GM08714 (cell line): Measurements from ENCODE around the gene KRT74.

ENCODE experiments used
- H3K4me3 ChIP-seq: fragments of 200-500 bp; sonication (Bioruptor generic); 2 replicates; pipeline ENCODE4 v1.5.1; 2014; ENCODE audit warnings: mild to moderate bottlenecking, low read length, inconsistent platforms
- ZNF274 ChIP-seq: IDR thresholded peaks from 2 replicates; pipeline ENCODE4 v1.6.1; 2012; ENCODE audit warnings: mild to moderate bottlenecking, low read depth, low read length

Gene KRT74

DNA sequence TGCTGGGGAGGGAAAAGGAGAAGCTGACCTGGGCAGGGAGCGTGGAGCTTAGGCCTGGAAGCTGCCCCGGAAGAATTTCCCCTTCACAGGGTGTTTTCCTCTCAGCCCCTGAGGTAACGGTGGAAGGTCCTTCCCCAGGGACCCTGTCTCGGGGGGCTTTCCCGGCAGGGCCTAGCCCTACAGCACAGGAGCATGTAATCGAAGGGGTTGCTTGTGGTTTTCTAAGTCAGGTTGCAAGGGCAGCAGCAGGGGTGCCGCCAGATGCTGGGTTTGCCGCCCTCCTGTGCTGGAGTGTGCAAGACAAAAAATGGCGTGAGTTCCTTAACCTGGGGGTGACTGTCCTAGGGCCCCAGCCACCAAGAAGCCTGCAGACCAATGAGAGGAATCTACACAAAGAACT, 1.6 kb upstream of the KRT74 start:
- H3K4me3 ChIP-seq = no peak overlapping the region
- TF ChIP-seq ZNF274 = no peak

DNA sequence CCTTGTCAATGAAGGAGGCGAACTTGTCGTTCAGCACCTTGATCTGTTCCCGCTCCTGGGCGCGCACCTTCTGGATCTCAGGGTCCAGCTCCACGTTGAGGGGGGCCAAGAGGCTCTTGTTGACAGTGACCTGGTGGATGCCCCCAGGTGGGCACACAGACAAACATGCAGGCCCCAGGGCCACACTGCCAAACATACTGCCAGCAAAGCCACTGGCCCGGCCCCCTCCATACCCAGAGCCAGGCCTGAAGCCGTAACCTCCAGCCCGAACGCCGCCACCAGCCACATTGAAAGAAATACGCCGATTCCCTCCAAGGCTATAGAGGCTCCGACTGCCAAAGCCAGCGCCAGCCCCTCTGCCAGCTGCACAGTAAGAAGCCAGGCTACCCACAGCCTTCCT, 337 bp downstream of the KRT74 start:
- H3K4me3 ChIP-seq = no peak overlapping the region
- no peak for TF ChIP-seq ZNF274

DNA sequence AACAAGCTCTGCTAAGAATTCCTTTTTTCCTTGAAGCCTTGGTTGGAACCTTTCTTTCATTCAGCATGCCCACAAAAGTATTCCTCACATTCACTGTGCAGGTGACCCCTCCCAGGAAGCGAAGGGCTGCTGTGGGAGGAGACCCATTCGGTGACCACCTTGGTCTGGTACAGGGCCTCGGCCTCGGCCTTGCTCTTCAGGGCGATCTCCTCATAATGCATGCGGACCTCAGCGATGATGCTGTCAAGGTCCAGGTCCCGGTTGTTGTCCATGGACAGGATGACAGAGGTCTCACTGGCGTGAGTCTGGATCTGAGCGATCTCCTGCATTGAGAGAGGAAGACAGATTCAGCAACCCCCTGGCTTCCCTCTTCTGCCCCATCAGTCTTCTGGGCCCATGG, 3.1 kb downstream of the KRT74 start:
- H3K4me3 ChIP-seq = no peak overlapping the region
- no peak for TF ChIP-seq ZNF274

DNA sequence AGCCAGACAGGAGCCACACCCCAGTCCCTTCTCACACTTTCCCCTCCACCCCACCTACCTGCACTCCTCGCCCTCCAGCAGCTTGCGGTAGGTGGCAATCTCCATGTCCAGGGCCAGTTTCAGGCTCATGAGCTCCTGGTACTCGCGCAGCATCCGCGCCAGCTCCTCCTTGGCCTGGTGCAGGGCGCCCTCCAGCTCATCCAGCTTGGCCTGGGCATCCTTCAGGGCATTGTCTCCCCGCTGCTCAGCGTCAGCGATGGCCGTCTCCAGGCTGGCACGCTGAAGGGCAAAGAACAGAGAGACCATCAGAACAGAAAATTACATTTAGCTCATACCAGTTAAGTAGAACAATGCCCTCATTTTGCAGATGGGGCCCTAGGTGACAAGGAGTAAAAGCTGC, 5.5 kb downstream of the KRT74 start:
- H3K4me3 ChIP-seq = no peak overlapping the region
- TF ChIP-seq ZNF274 = no peak

DNA sequence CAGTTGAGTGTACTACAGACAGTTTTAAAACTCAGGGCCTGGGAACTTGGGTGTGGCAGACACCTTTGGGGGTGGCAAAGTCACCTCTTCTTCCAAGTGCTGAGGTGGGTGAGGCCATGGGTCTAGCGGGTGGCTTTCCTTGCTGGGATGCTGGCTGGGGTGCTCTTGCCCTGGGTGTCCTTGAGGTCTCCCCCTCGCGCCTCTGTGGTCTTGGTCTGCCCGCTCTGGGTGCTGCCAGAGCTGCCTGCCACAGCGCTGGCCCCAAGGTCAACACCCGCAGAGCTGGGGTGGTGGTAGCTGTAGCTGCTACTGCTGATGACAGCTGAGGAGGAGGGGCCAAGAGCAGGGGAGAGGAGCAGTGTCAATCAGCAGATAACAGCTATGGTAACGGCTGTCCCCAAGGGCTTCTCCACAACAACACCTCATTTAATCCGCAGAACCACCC, 6.8 kb downstream of the KRT74 start:
- H3K4me3 ChIP-seq = no peak overlapping the region
- TF ChIP-seq ZNF274 = no peak

DNA sequence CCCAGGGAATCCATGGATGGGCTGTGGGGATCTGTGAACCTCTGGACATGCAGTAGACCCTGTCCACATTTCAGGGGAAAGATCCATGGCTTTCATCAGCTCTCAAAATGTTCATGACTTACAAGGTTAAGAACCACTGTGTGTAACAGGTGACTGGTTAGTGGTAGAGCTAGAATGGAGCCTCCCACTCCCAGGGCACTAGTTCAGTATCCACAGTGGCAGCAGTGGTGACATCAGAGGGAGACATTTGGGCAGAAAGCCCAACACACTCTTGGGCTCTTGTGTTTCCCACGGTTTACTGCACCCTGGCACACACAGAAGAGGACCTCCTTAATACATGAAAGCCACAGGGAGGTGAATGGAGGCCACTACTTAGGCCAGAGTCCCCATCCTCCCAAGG, 9.1 kb downstream of the KRT74 start:
- no peak overlapping the region for H3K4me3 ChIP-seq
- no peak for TF ChIP-seq ZNF274

DNA sequence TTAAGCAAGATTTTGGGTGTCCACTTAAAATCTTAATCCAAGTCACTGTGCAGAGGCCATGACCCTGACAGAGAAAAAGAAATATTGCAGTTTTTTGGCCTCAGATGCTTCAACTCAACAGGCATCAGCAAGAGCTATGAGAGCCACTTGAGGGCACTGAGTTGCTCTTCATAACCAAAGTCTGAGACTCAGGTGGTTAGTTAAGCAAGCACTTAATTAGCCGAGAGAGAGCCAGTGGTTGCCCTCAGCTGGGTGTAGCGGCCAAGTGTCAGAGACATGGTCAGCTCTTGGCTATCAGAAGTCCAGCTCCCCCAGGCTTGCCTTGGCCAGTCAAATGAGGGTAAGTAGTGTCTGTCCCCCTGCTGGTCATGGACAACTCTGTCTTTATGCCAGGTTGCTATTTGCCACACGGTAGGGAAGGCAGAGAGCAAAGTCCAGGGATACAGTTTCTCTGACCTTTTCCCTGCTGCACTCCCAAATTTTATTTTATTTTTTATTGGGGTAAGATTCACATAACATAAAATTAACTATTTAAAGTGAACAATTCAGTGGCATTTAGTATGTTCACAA, 11.7 kb downstream of the KRT74 start:
- H3K4me3 ChIP-seq = no peak overlapping the region
- no peak for TF ChIP-seq ZNF274

DNA sequence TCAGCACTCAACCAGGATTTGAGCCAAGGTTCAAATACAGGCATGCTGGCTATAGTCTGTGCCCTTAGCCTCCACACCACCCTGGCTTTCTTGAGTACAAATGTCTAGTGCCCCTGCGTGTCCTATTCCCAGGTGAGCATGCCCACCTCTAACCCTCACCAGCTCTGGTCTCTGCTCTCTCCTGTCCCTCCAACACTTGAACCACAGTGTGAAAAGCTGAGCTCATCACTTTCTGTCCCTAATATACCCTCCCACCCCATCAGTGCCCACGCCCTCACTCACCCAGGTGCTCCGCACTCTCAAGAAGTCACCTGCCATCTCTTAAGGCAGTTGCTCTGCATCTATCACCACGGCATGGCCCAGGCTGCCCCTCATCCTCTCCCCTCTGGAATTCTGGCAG, 13.7 kb downstream of the KRT74 start:
- no peak overlapping the region for H3K4me3 ChIP-seq
- TF ChIP-seq ZNF274 = no peak

DNA sequence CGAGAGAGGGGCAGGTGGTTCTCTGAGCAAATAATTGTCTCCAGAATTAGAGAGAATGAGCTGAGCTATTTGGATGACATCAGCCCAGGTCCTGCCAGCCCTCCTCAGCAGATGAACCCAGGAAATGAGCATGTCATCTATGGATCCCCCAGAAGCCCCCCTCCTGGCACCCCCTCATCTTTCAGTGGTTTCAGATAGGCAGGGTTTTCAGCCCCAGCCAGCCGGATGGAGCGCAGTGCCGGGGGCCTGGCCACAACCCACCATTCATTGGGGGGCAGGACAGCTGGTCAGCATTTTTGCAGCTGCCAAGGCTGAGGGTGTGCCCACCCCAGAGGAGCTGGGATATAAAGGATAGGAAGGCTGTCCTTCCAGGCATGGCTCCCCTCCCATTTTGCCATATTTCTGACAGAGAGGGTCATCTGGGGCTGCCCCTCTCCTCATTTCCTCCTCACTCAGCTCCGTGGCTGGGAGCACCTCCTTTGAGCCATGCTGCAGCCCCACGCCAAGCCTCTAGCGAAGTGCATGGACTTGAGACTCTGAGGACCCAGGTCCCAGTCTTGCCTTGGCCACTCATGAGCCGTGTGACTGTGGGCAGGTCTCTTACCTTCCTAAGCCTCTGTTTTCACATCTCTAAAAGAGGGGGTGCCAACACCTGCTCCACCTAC, 14.7 kb downstream of the KRT74 start:
- TF ChIP-seq ZNF274 = no peak
- no peak overlapping the region for H3K4me3 ChIP-seq

DNA sequence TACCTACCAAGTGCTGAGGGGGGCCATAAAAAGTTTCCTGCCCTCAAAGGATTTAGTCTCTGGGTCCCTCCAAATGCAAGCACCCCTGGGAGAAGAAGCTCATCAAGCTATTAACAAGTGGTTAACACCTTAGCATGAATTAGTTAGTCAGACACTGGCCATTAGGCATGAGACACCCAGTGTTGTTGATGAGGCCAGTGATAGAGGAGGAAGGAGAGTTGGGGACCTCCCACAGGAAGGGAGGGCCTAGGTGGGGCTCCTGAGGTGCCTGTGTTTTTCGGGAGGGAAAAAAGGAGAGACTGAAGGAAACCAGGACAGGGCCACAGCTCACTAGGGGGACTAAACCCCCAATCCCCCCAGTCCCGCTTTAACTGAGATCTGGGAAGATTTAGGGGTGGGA, 16.2 kb downstream of the KRT74 start:
- no peak for TF ChIP-seq ZNF274

DNA sequence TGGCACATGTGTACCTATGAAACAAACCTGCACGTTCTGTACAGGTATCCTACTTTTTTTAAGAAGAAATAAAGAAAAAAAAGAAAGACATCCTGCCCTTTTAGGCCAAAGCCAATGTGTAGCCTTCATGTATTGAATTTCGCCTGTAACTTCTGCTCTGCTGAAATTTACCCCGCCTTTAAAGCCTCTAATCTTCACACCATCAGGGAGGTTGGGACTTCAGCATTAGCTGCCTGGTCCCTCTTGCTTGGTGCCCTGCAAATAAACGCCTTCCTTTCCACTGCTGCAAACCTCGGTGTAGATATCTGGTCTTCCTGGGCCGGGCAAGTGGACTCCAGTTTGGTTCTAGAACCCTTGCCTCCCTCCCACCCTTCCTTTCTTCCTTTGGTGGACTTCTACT, 18.1 kb downstream of the KRT74 start:
- no peak for TF ChIP-seq ZNF274
- no peak overlapping the region for H3K4me3 ChIP-seq

More for the DNA sequence above, 16.2 kb downstream of the KRT74 start:
- no peak overlapping the region for H3K4me3 ChIP-seq

DNA sequence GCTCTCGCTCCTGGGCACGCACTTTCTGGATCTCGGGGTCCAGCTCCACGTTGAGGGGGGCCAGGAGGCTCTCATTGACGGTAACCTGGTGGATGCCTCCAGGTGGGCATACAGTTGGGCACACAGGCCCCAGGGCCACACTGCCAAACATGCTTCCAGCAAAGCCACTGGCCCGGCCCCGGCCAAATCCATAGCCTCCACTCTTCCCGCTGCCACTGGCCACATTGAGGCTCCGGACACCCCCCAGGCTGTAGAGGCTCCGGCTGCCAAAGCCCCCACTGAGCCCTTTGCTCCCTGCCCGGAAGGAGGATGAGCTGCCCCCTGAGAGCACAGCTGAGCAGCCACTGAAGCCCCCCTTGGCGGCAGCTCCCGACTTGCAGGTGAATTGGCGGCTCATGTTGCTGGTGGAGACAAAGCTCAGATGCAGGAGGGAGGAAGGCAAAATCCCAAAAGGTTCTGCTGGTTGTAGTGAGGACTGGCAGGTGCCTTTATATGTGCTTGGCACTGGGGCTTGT, 20.9 kb downstream of the KRT74 start, which contains the start of gene KRT71:
Gene KRT71, minus strand, starts transcription at position 465 of the 515 bp plus-strand sequence. Its CDS starts 68 bp downstream, at position 397.
- no peak within 1 kb of the TSS for H3K4me3 ChIP-seq
- TF ChIP-seq ZNF274 = no peak

DNA sequence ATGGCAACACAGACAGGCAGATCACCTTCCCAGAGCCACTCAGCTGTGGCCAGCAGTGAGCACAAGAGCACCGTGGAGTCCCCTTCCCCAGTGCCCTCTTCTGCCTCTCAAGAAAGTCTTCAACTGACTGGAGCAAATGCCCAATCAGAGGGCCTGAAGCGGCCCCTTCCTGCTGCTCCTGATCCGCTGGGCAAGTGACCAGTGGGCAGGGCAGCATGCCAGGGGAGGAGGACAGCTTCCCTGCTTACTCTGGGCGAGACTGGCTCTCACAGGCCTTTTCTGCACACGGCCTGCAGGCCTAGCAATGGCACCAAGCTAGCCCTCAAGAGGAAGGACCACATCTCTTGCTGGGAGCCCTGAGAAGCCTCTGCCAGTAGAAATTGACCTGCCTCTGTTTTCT, 21.6 kb downstream of the KRT74 start:
- H3K4me3 ChIP-seq = no peak overlapping the region
- TF ChIP-seq ZNF274 = no peak

DNA sequence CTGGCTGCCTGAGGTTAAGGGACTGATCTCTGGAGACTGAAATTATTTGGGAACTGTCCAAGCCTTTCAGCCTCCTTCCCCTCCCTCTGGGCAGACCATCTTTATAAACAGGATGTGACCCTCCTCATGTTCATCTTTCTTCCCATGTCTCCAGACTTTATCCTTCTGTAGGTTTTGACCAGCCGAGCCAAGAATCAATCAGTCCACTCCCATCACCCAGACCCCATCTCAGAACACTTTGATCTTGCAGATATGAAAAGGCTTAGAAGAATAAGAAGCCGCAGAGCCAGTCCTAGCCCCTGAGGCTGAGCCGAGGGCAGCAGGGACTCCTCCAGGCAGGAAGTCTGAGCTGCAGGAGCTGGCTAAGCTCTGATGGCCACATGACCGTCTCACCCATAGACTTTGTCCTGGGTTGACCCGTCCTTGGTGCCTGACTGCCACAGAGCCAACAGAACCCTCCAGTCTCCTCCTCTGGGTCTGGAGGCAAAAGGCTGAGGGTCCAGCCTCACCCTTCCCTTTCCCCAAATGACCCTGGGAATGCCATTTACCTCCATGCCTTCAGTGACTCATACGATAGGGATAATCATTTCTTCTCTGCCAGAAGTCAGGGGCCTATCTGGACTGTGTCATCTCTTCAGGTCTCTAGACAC, 22.3 kb downstream of the KRT74 start:
- TF ChIP-seq ZNF274 = no peak
- H3K4me3 ChIP-seq = no peak overlapping the region

DNA sequence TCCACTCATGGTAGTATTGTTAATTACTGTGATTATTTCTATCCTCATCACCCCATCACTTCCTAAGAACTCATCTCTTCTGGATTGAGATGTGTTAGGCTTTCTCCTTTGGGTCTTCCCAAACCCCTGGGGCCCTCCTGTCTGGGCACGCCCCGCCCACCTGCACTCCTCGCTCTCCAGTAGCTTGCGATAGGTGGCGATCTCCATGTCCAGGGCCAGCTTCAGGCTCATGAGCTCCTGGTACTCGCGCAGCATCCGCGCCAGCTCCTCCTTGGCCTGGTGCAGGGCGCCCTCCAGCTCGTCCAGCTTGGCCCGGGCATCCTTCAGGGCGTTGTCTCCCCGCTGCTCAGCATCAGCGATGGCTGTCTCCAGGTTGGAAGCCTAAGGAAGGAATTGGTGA, 27.5 kb downstream of the KRT74 start:
- TF ChIP-seq ZNF274 = no peak

More for the DNA sequence above, 27.5 kb downstream of the KRT74 start:
- no peak overlapping the region for H3K4me3 ChIP-seq
